ENCODE measurements around the gene G2E3. TPM values are rescaled to one million over a fixed set of nuclear protein-coding genes. Genes with fewer than 3 reads are reported as not detected.

The G2E3 gene
- total and polyA plus RNA-seq, 7 experiments from 2014 or later: 12.6 to 29.7 (median 28.3) TPM

DNA sequence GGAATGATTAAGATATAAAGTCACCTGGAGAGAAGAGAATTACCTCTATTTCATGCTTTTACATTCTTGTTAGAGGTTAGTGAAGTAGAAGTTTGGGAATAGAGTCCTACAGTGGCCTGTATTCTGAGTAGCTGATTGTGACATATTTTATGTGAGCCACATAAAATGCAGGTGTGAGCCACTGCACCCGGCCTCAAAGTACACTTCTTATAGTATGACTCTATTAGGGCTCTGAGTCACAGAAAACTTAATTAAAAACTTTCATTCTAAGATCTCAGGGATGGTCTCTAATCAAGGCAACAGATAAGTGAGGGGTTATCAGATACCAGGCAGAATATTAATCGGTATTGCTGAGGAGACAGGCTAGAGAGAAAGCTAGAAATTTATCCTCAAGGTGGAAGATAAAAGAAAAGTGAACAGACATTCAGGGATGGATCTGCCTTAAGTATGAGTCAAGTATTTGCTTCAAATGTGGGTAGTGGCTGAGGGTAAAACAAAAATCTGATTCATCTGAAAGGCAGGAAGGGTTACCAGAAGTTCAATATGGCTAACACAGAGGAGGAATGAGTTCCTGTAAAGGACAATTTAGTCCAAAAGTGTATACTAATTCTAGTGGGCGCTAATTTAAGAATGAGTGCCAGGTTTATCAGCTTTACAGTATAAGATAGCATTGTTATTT, 5.5 kb upstream of the G2E3 start:
- H3K27me3 Mint-ChIP-seq: peaks cover 6 to 24% (median 9%) of the 10 kb centered on the region in 5 donors
- Histone ChIP-seq H3K36me3 (ENCODE audit: control insufficient read depth in 2 of 3, insufficient read depth in 3 of 3, low read length in 3 of 3) (no peaks in the 10 kb centered on the region), H3K4me3 (ENCODE audit: low read length) (no peak overlapping the region), H3K9me3 (ENCODE audit: control insufficient read depth in 2 of 3, low read length in 3 of 3) (no peaks in the 10 kb centered on the region), H3K27me3 (ENCODE audit: control insufficient read depth in 2 of 2, insufficient read depth in 2 of 2, low read length in 2 of 2) (peaks cover 0 to 4% of the 10 kb centered on the region in 2 donors), H3K4me1 (ENCODE audit: control insufficient read depth in 2 of 2, insufficient read depth in 2 of 2, low read length in 2 of 2) (peaks cover 0 to 5% of the 10 kb centered on the region in 2 donors), H3K27ac (ENCODE audit: low read depth, low read length) (no peak overlapping the region)
- H3K9me3 Mint-ChIP-seq: no peaks in the 10 kb centered on the region
- ChIA-PET POLR2A (no interaction called here), CTCF (no interaction called here)
- no peak overlapping the region for H3K4me3 Mint-ChIP-seq
- intact Hi-C loops (cut with micrococcal nuclease): loop anchor here in 1 of 2 donors (10.0 kb wide), 2 partner anchors 871 to 1521 kb away; partner anchors contain the start of genes ARHGAP5 and HEATR5A
- H3K36me3 Mint-ChIP-seq: peaks cover 0 to 1% (median 0%) of the 10 kb centered on the region in 5 donors
- no peak for ATAC-seq
- H3K4me1 Mint-ChIP-seq: peaks cover 0 to 8% (median 2%) of the 10 kb centered on the region in 7 donors
- no peak overlapping the region for H3K27ac Mint-ChIP-seq
- DNase-seq: no peak

DNA sequence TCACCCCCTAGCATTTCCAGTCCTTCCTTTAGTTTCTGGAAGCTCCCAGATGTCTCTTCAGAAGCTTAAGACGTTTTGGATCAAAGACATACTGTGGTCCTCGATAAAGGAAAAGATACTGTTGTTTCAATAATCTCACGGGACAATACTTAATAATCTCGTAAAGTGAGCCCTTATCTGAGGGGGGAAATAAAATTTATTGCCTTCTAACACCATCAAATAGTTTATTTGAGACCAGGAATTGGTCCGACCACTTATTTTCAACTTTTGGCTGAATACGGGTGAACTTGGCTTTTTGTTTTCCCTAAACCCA, 640 bp upstream of the G2E3 start:
- peak overlapping the region; percentile 97 to 100 (median 99) for H3K4me3 Mint-ChIP-seq
- intact Hi-C loops (cut with micrococcal nuclease): loop anchor here (2.0 to 10.0 kb wide), 12 partner anchors 14 to 1644 kb away; partner anchors contain the start of genes ARHGAP5 (in 2 of the 2), STRN3 (in 2 of the 2), AP4S1 (in 1 of the 2) and DTD2 (in 1 of the 2)
- H3K27me3 ChIP-seq (ENCODE audit: control insufficient read depth in 2 of 2, insufficient read depth in 2 of 2, low read length in 2 of 2): no peaks in the 10 kb centered on the region
- peaks cover 0 to 19% (median 14%) of the 10 kb centered on the region in 5 donors for H3K36me3 Mint-ChIP-seq
- no peaks in the 10 kb centered on the region for H3K9me3 ChIP-seq (ENCODE audit: control insufficient read depth in 2 of 3, low read length in 3 of 3)
- CTCF ChIA-PET: interaction anchor here (0.8 kb wide), 1 partner anchor 10 kb away, joined by 3 read pairs; no protein-coding TSS in a partner anchor
- peak overlapping the region; percentile 76 for H3K4me3 ChIP-seq (ENCODE audit: low read length)
- ATAC-seq (no peak), DNase-seq (no peak)
- H3K4me1 Mint-ChIP-seq: peaks cover 23 to 37% (median 24%) of the 10 kb centered on the region in 7 donors
- peaks cover 0 to 4% (median 0%) of the 10 kb centered on the region in 5 donors for H3K27me3 Mint-ChIP-seq
- H3K36me3 ChIP-seq (ENCODE audit: control insufficient read depth in 2 of 3, insufficient read depth in 3 of 3, low read length in 3 of 3): peaks cover 0 to 6% (median 0%) of the 10 kb centered on the region in 3 experiments
- POLR2A ChIA-PET: interaction anchor here (0.9 to 4.9 kb wide), 4 partner anchors 11 to 469 kb away, joined by 3 to 17 read pairs (median 4); partner anchors contain the start of gene SCFD1
- peak overlapping the region; percentile 77 for H3K27ac ChIP-seq (ENCODE audit: low read depth, low read length)
- H3K4me1 ChIP-seq (ENCODE audit: control insufficient read depth in 2 of 2, insufficient read depth in 2 of 2, low read length in 2 of 2): peaks cover 5 to 12% of the 10 kb centered on the region in 2 donors
- H3K9me3 Mint-ChIP-seq: peaks cover 0 to 3% (median 0%) of the 10 kb centered on the region in 11 donors
- peak overlapping the region; percentile 93 to 100 (median 98) for H3K27ac Mint-ChIP-seq

DNA sequence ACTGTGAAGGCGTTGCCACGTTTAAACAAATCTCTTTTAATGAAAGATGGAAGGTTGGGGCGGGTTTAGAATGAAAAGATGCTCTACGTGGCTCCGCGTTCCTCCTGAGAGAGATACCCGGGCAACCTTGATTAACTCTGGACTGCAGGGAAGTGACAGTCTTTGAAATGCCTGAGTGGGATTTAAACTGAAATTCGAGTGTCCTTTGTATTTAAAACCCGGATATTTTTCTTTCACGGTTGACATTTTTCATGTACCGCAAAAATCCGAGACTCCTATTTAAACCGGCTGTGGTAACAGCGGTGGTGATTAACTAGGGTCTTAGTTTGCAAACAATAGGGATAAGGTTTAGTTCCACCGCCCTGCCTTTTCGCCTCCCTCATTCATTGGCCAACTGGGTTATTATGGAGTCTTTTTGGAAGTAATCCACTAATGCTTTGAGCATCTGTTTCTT, 707 bp downstream of the G2E3 start:
- Mint-ChIP-seq H3K36me3 (peaks cover 0 to 24% (median 20%) of the 10 kb centered on the region in 5 donors), H3K27me3 (peaks cover 0 to 4% (median 0%) of the 10 kb centered on the region in 5 donors), H3K4me1 (peaks cover 24 to 51% (median 32%) of the 10 kb centered on the region in 7 donors), H3K4me3 (peak overlapping the region; percentile 97 to 100 (median 99)), H3K27ac (peak overlapping the region; percentile 93 to 100 (median 98)), H3K9me3 (peaks cover 0 to 6% (median 0%) of the 10 kb centered on the region in 11 donors)
- H3K36me3 ChIP-seq (ENCODE audit: control insufficient read depth in 2 of 3, insufficient read depth in 3 of 3, low read length in 3 of 3): peaks cover 0 to 6% (median 0%) of the 10 kb centered on the region in 3 experiments
- peaks cover 5 to 15% of the 10 kb centered on the region in 2 donors for H3K4me1 ChIP-seq (ENCODE audit: control insufficient read depth in 2 of 2, insufficient read depth in 2 of 2, low read length in 2 of 2)
- peak overlapping the region; percentile 76 for H3K4me3 ChIP-seq (ENCODE audit: low read length)
- ATAC-seq (peak; percentile 26), DNase-seq (peak in 1 of 9 donors; percentile 13)
- no peaks in the 10 kb centered on the region for H3K9me3 ChIP-seq (ENCODE audit: control insufficient read depth in 2 of 3, low read length in 3 of 3)
- H3K27me3 ChIP-seq (ENCODE audit: control insufficient read depth in 2 of 2, insufficient read depth in 2 of 2, low read length in 2 of 2): no peaks in the 10 kb centered on the region
- peak overlapping the region; percentile 77 for H3K27ac ChIP-seq (ENCODE audit: low read depth, low read length)
- intact Hi-C loops (cut with micrococcal nuclease): loop anchor here (1.0 to 10.0 kb wide), 19 partner anchors 8 to 1644 kb away; partner anchors contain the start of genes ARHGAP5 (in 2 of the 2), DTD2 (in 2 of the 2), HEATR5A (in 2 of the 2) and RNU6-8 (in 2 of the 2)
- POLR2A ChIA-PET: interaction anchor here (1.7 to 4.9 kb wide), 2 partner anchors 62 to 467 kb away, joined by 5 to 17 read pairs; partner anchors contain the start of gene SCFD1
- CTCF ChIA-PET: interaction anchor here (0.8 kb wide), 1 partner anchor 40 kb away, joined by 5 read pairs; no protein-coding TSS in a partner anchor

DNA sequence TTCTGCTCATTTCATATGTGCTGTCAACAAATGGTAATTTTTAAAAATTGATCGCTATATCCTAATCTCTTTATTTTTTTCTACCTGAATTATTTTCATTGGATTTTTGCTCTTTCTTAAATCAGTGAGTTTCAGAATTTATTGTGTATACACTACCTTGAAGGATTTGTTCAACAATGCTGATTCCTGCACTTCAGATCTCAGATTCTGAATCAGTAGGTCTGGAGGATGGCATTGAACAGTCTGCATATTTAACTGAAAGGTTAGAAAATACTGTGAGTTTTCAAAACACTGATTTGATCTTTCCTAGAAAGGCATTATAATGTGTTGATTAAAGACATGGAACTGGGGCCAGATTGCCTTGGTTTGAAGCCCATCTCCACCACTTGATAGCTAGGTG, 1.6 kb downstream of the G2E3 start:
- Mint-ChIP-seq H3K36me3 (peaks cover 0 to 31% (median 23%) of the 10 kb centered on the region in 5 donors), H3K9me3 (peaks cover 0 to 7% (median 0%) of the 10 kb centered on the region in 11 donors), H3K4me3 (peak overlapping the region; percentile 70 to 99 (median 81)), H3K27me3 (peaks cover 0 to 4% (median 0%) of the 10 kb centered on the region in 5 donors), H3K4me1 (peaks cover 28 to 60% (median 41%) of the 10 kb centered on the region in 7 donors), H3K27ac (peak overlapping the region in 4 of 9 donors; percentile 16 to 68 (median 30))
- Histone ChIP-seq H3K4me1 (ENCODE audit: control insufficient read depth in 2 of 2, insufficient read depth in 2 of 2, low read length in 2 of 2) (peaks cover 5 to 15% of the 10 kb centered on the region in 2 donors), H3K27ac (ENCODE audit: low read depth, low read length) (no peak overlapping the region), H3K27me3 (ENCODE audit: control insufficient read depth in 2 of 2, insufficient read depth in 2 of 2, low read length in 2 of 2) (no peaks in the 10 kb centered on the region), H3K4me3 (ENCODE audit: low read length) (no peak overlapping the region), H3K36me3 (ENCODE audit: control insufficient read depth in 2 of 3, insufficient read depth in 3 of 3, low read length in 3 of 3) (peaks cover 0 to 6% (median 0%) of the 10 kb centered on the region in 3 experiments), H3K9me3 (ENCODE audit: control insufficient read depth in 2 of 3, low read length in 3 of 3) (no peaks in the 10 kb centered on the region)
- intact Hi-C loops (cut with micrococcal nuclease): no loop called here
- no peak for ATAC-seq
- ChIA-PET POLR2A (interaction anchor here (4.9 kb wide), 1 partner anchor 61 kb away, joined by 17 read pairs; the partner anchor contains the start of gene SCFD1), CTCF (interaction anchor here (0.8 kb wide), 1 partner anchor 41 kb away, joined by 5 read pairs; no protein-coding TSS in a partner anchor)
- DNase-seq: no peak

DNA sequence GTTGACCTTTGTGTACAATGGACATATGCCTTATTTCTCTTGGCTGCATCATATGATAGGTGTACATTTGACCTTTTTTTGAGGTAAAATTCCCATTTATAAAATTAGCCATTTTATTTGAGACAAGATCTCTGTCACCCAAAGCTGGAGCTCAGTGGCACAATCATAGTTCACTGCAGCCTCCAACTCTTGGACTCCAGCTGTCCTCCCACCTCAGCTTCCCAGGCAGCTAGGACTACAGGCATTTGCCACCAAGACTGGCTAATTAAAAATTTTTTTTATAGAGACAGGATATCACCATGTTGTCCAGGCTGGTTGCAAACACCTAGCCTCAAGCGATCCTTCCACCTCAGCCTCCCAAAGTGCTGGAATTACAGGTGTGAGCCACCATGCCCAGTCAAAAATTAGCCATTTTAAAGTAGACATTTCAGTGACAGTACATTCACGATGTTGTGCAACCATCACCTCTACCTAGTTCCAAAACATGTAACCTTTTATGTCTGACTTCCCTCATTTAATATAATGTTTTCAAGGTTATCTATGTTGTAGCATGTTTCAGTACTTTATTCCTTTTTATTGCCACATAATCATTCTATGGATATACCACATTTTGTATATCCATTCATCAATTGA, 5.4 kb downstream of the G2E3 start:
- Histone ChIP-seq H3K27me3 (ENCODE audit: control insufficient read depth in 2 of 2, insufficient read depth in 2 of 2, low read length in 2 of 2) (no peaks in the 10 kb centered on the region), H3K27ac (ENCODE audit: low read depth, low read length) (no peak overlapping the region), H3K36me3 (ENCODE audit: control insufficient read depth in 2 of 3, insufficient read depth in 3 of 3, low read length in 3 of 3) (peaks cover 0 to 1% (median 0%) of the 10 kb centered on the region in 3 experiments), H3K4me1 (ENCODE audit: control insufficient read depth in 2 of 2, insufficient read depth in 2 of 2, low read length in 2 of 2) (peaks cover 5 to 12% of the 10 kb centered on the region in 2 donors), H3K9me3 (ENCODE audit: control insufficient read depth in 2 of 3, low read length in 3 of 3) (no peaks in the 10 kb centered on the region), H3K4me3 (ENCODE audit: low read length) (no peak overlapping the region)
- no peak for ATAC-seq
- ChIA-PET CTCF (no interaction called here), POLR2A (no interaction called here)
- intact Hi-C loops (cut with micrococcal nuclease): no loop called here
- Mint-ChIP-seq H3K27ac (no peak overlapping the region), H3K27me3 (no peaks in the 10 kb centered on the region), H3K4me1 (peaks cover 47 to 91% (median 77%) of the 10 kb centered on the region in 7 donors), H3K36me3 (peaks cover 0 to 36% (median 29%) of the 10 kb centered on the region in 5 donors), H3K4me3 (peak overlapping the region in 8 of 10 donors; percentile 4 to 55 (median 28)), H3K9me3 (peaks cover 0 to 7% (median 0%) of the 10 kb centered on the region in 11 donors)
- DNase-seq: no peak

DNA sequence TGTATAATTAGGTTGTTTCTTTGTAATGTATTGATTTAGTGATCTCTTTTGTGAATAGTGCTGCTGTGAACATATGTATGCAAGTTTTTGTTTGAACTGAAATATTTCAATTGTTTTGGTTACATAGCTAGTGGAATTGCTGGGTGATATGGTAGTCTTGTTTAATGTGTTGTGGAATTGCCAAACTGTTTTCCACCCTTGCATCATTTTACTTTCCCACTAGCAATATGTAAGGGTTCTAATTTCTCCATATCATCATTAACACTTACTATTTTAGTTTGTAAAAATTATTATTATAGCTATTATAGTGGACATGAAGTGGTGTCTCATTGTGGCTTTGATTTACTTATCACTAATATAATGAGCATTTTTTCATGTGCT, 5.9 kb downstream of the G2E3 start:
- CTCF ChIA-PET: no interaction called here
- H3K36me3 ChIP-seq (ENCODE audit: control insufficient read depth in 2 of 3, insufficient read depth in 3 of 3, low read length in 3 of 3): no peaks in the 10 kb centered on the region
- intact Hi-C loops (cut with micrococcal nuclease): no loop called here
- H3K4me3 ChIP-seq (ENCODE audit: low read length): no peak overlapping the region
- Mint-ChIP-seq H3K36me3 (peaks cover 0 to 36% (median 31%) of the 10 kb centered on the region in 5 donors), H3K27ac (no peak overlapping the region), H3K27me3 (no peaks in the 10 kb centered on the region), H3K4me3 (peak overlapping the region in 7 of 10 donors; percentile 4 to 55 (median 39)), H3K4me1 (peaks cover 52 to 92% (median 82%) of the 10 kb centered on the region in 7 donors), H3K9me3 (peaks cover 0 to 7% (median 0%) of the 10 kb centered on the region in 11 donors)
- no peaks in the 10 kb centered on the region for H3K9me3 ChIP-seq (ENCODE audit: control insufficient read depth in 2 of 3, low read length in 3 of 3)
- ATAC-seq (no peak), DNase-seq (no peak)
- H3K27ac ChIP-seq (ENCODE audit: low read depth, low read length): no peak overlapping the region
- peaks cover 9 to 15% of the 10 kb centered on the region in 2 donors for H3K4me1 ChIP-seq (ENCODE audit: control insufficient read depth in 2 of 2, insufficient read depth in 2 of 2, low read length in 2 of 2)
- no peaks in the 10 kb centered on the region for H3K27me3 ChIP-seq (ENCODE audit: control insufficient read depth in 2 of 2, insufficient read depth in 2 of 2, low read length in 2 of 2)
- POLR2A ChIA-PET: no interaction called here

Measured in naive thymus-derived CD4-positive, alpha-beta T cell (primary cell).